OCI-LY3 (cell line): ENCODE measurements around the gene PPP1R3G.

Source experiments
- H2AFZ ChIP-seq: fragments of 200-600, 300-600 bp; shearing (Covaris generic); 2 replicates; pipeline ENCODE4 v1.6.0; 2014; ENCODE audit warnings: antibody characterized with exemption, low read depth, low read length
- H3K27ac ChIP-seq: fragments of 200-600, 300-600 bp; sonication (generic); 2 replicates; pipeline ENCODE4 v1.5.1; 2014; ENCODE audit warnings: mild to moderate bottlenecking, low read length, moderate library complexity, mixed read lengths
- H3K27me3 ChIP-seq: fragments of 200-600, 300-600 bp; sonication (generic); 2 replicates; pipeline ENCODE4 v1.6.1; 2014; ENCODE audit warnings: low read depth, low read length, mixed read lengths
- H3K36me3 ChIP-seq: fragments of 200-600, 300-600 bp; sonication (generic); replicated peaks from 2 replicates; pipeline ENCODE3; 2014; ENCODE audit warnings: low read depth, low read length, mixed read lengths
- H3K4me1 ChIP-seq: fragments of 300-600, 200-600 bp; sonication (generic); 2 replicates; pipeline ENCODE4 v1.6.1; 2014; ENCODE audit warnings: low read length, mixed read lengths
- H3K4me2 ChIP-seq: fragments of 200-600, 300-600 bp; sonication (generic); 2 replicates; pipeline ENCODE4 v1.6.1; 2014; ENCODE audit warnings: low read length, mixed read lengths
- H3K4me3 ChIP-seq: fragments of 300-600, 200-600 bp; sonication (generic); 2 replicates; pipeline ENCODE4 v1.5.1; 2014; ENCODE audit warnings: antibody characterized with exemption, mild to moderate bottlenecking, low read length, moderate library complexity
- H3K79me2 ChIP-seq: fragments of 300-600, 200-600 bp; shearing (Covaris generic); 2 replicates; pipeline ENCODE4 v1.6.1; 2014; ENCODE audit warnings: mild to moderate bottlenecking, low read length, mixed read lengths
- H3K9ac ChIP-seq: fragments of 300-600, 200-600 bp; shearing (Covaris generic); 2 replicates; pipeline ENCODE4 v1.6.0; 2014; ENCODE audit warnings: mild to moderate bottlenecking, low read length, moderate library complexity
- H3K9me3 ChIP-seq: fragments of 200-600, 300-600 bp; shearing (Covaris generic); 2 replicates; pipeline ENCODE4 v1.6.1; 2014; ENCODE audit warnings: low read length, mixed read lengths; ENCODE audit not compliant: insufficient read depth
- H4K20me1 ChIP-seq: fragments of 200-600, 300-600 bp; sonication (generic); 2 replicates; pipeline ENCODE4 v1.6.1; 2016; ENCODE audit warnings: low read length, mixed read lengths; ENCODE audit not compliant: insufficient read depth
- EZH2phosphoT487 ChIP-seq: fragments of 200-600 bp; shearing (Covaris generic); IDR thresholded peaks from 2 replicates; pipeline ENCODE4 v1.6.1; 2018; ENCODE audit warnings: antibody characterized with exemption, mixed run types, low read depth
- TF ChIP-seq, protein P1 (sequence below): fragments of 200-600, 300-600 bp; sonication (generic); IDR thresholded peaks from 2 replicates; pipeline ENCODE4 v1.5.1; 2014; ENCODE audit warnings: antibody characterized with exemption, low read length, low read depth

PPP1R3G gene

GRCh38 chr6:5078121-5078669 is 6.9 kb upstream of the PPP1R3G start:
- Histone ChIP-seq H3K79me2 (no peaks in the 10 kb centered on the region), H3K9ac (no peak overlapping the region), H3K27ac (no peak overlapping the region), H3K4me2 (no peak overlapping the region), H3K27me3 (no peaks in the 10 kb centered on the region), H3K4me3 (no peak overlapping the region), H3K9me3 (no peaks in the 10 kb centered on the region), H3K4me1 (no peaks in the 10 kb centered on the region), H3K36me3 (no peaks in the 10 kb centered on the region), H4K20me1 (no peaks in the 10 kb centered on the region), H2AFZ (no peak overlapping the region)
- TF ChIP-seq EZH2phosphoT487: no peak
- TF ChIP-seq, protein P1, sequence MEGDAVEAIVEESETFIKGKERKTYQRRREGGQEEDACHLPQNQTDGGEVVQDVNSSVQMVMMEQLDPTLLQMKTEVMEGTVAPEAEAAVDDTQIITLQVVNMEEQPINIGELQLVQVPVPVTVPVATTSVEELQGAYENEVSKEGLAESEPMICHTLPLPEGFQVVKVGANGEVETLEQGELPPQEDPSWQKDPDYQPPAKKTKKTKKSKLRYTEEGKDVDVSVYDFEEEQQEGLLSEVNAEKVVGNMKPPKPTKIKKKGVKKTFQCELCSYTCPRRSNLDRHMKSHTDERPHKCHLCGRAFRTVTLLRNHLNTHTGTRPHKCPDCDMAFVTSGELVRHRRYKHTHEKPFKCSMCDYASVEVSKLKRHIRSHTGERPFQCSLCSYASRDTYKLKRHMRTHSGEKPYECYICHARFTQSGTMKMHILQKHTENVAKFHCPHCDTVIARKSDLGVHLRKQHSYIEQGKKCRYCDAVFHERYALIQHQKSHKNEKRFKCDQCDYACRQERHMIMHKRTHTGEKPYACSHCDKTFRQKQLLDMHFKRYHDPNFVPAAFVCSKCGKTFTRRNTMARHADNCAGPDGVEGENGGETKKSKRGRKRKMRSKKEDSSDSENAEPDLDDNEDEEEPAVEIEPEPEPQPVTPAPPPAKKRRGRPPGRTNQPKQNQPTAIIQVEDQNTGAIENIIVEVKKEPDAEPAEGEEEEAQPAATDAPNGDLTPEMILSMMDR: peak; percentile 33

DNA sequence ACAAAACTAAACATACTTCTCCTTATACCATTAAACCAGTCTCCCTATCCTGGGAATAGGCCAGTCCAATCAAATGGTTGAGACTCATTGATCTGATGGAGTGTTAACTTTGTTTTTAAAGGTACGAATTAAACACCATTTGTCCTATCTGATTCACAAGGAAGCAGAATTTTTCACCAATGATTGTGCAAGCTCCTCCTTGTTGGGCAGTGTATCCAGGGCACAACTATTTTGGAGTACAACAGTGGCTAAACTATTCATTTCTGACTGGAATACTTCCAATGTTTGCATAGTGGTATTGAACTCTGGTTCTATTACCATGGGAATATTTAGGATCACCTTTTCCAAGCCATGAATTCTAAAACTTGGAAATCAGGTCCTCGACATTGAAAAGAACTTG is 5.4 kb upstream of the PPP1R3G start:
- H3K4me3 ChIP-seq: no peak overlapping the region
- no peaks in the 10 kb centered on the region for H4K20me1 ChIP-seq
- H2AFZ ChIP-seq: no peak overlapping the region
- H3K9me3 ChIP-seq: no peaks in the 10 kb centered on the region
- H3K4me2 ChIP-seq: no peak overlapping the region
- H3K9ac ChIP-seq: no peak overlapping the region
- no peaks in the 10 kb centered on the region for H3K27me3 ChIP-seq
- no peaks in the 10 kb centered on the region for H3K4me1 ChIP-seq
- no peak for TF ChIP-seq EZH2phosphoT487
- TF ChIP-seq, protein P1: no peak
- H3K36me3 ChIP-seq: no peaks in the 10 kb centered on the region
- no peak overlapping the region for H3K27ac ChIP-seq
- no peaks in the 10 kb centered on the region for H3K79me2 ChIP-seq

DNA sequence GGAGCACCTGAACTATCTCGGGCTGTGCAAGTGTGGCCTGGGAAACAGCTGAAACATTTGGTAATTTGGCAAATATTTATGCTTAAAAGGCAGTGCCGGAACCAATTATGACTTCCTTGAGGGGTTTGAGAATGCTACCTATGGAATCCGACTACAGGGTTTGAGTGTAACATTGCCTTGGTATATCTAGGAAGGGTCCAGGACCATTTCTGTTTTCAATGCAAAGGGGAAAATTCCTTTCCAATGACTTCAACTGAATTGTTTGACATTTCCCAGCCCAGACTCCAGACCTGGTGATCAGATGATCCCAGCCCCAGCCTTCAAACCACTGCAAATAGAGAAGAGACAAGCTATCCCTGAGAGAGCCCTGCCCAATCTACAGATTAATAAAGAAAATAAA is 4.6 kb upstream of the PPP1R3G start:
- TF ChIP-seq EZH2phosphoT487: no peak
- TF ChIP-seq, protein P1: no peak
- Histone ChIP-seq H3K27me3 (no peaks in the 10 kb centered on the region), H3K27ac (no peak overlapping the region), H3K9me3 (no peaks in the 10 kb centered on the region), H3K36me3 (no peaks in the 10 kb centered on the region), H3K9ac (no peak overlapping the region), H3K79me2 (no peaks in the 10 kb centered on the region), H3K4me3 (no peak overlapping the region), H3K4me1 (no peaks in the 10 kb centered on the region), H2AFZ (no peak overlapping the region), H3K4me2 (no peak overlapping the region), H4K20me1 (no peaks in the 10 kb centered on the region)

DNA sequence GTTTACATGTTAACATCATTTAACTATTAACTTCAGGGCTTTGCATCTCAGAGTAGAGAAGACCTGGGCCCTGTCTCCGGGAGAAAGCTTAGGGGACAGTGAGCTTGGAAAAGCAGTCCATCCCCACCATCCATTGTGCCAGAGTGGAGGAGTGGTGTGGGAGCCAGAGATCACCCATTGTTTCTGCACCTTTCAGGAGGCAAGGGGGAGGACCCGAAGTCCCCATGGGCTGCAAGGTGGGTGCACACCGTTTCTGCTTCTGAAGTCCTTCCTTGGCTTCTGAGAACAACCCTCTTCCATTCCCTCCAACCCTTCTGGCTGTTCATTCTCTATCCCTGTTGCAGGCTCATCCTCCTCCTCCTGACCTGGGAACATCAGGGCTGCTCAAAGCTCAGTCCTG is 4.0 kb upstream of the PPP1R3G start:
- Histone ChIP-seq H3K4me2 (no peak overlapping the region), H4K20me1 (no peaks in the 10 kb centered on the region), H3K4me3 (no peak overlapping the region), H3K79me2 (no peaks in the 10 kb centered on the region), H2AFZ (no peak overlapping the region), H3K27me3 (no peaks in the 10 kb centered on the region), H3K27ac (no peak overlapping the region), H3K9ac (no peak overlapping the region), H3K36me3 (no peaks in the 10 kb centered on the region), H3K4me1 (no peaks in the 10 kb centered on the region), H3K9me3 (no peaks in the 10 kb centered on the region)
- TF ChIP-seq, protein P1: no peak
